Keratinocyte (primary cell): ENCODE measurements around the gene CPLANE2. TPM values are rescaled to one million over a fixed set of nuclear protein-coding genes. Genes with fewer than 3 reads are reported as not detected.

Experiments used
- DNase-seq: peaks from one replicate; pipeline ENCODE4 v3.0.0-alpha.2; 2011; ENCODE audit warnings: low read depth, missing footprints, low spot score
- FAIRE-seq: peaks from 2 replicates; lab custom pipeline; 2011; peaks lifted over from hg19 to GRCh38; lab: Jason Lieb, UNC
- H2AFZ ChIP-seq: 2 replicates; pipeline ENCODE4 v1.6.0; 2012; ENCODE audit warnings: low read length, control low read depth, inconsistent platforms; ENCODE audit not compliant: control insufficient read depth
- H3K27ac ChIP-seq: 2 replicates; pipeline ENCODE4 v1.5.1; 2011; ENCODE audit warnings: low read length; ENCODE audit not compliant: control insufficient read depth, insufficient read depth
- H3K27me3 ChIP-seq: 3 replicates; pipeline ENCODE4 v1.6.0; 2011; ENCODE audit warnings: low read length; ENCODE audit not compliant: control insufficient read depth, insufficient read depth; ENCODE audit errors: extremely low read depth
- H3K36me3 ChIP-seq, 2 experiments: 2 replicates in 1 of 2; 3 replicates in 1 of 2; pipeline ENCODE4 v1.5.1; 2011; ENCODE audit warnings: low read length in 2 of 2, mild to moderate bottlenecking in 1 of 2; ENCODE audit not compliant: control insufficient read depth in 2 of 2, insufficient read depth in 2 of 2; ENCODE audit errors: extremely low read depth in 1 of 2
- H3K4me1 ChIP-seq: 3 replicates; pipeline ENCODE4 v1.5.1; 2011; ENCODE audit warnings: low read length; ENCODE audit not compliant: control insufficient read depth, insufficient read depth; ENCODE audit errors: extremely low read depth
- H3K4me2 ChIP-seq: 3 replicates; pipeline ENCODE4 v1.6.0; 2011; ENCODE audit warnings: low read depth, low read length; ENCODE audit not compliant: control insufficient read depth, insufficient read depth; ENCODE audit errors: extremely low read depth
- H3K4me3 ChIP-seq, 3 experiments: fragments of 200-600 bp in 1 of 3; sonication (generic) in 1 of 3; 2 replicates in 2 of 3; 3 replicates in 1 of 3; pipeline ENCODE4 v1.5.1; 2011 to 2016; ENCODE audit warnings: low read length in 3 of 3, mild to moderate bottlenecking in 3 of 3, control low read depth in 2 of 3, inconsistent platforms in 1 of 3, low read depth in 1 of 3, mixed read lengths in 1 of 3, mixed run types in 1 of 3, moderate library complexity in 1 of 3; ENCODE audit not compliant: control insufficient read depth in 2 of 3, insufficient read depth in 2 of 3; ENCODE audit errors: extremely low read depth in 1 of 3
- H3K79me2 ChIP-seq: 2 replicates; pipeline ENCODE4 v1.6.0; 2012; ENCODE audit warnings: low read length; ENCODE audit not compliant: control insufficient read depth, insufficient read depth
- H3K9ac ChIP-seq: 3 replicates; pipeline ENCODE4 v1.6.0; 2011; ENCODE audit warnings: low read length; ENCODE audit not compliant: control insufficient read depth, insufficient read depth; ENCODE audit errors: extremely low read depth
- H3K9me1 ChIP-seq: 3 replicates; pipeline ENCODE4 v1.6.0; 2011; ENCODE audit warnings: low read length; ENCODE audit not compliant: control insufficient read depth, insufficient read depth; ENCODE audit errors: extremely low read depth
- H3K9me3 ChIP-seq: 2 replicates; pipeline ENCODE4 v1.5.1; 2012; ENCODE audit warnings: low read depth, low read length; ENCODE audit not compliant: control insufficient read depth
- H4K20me1 ChIP-seq: 3 replicates; pipeline ENCODE4 v1.6.0; 2011; ENCODE audit warnings: low read length; ENCODE audit not compliant: control insufficient read depth, insufficient read depth; ENCODE audit errors: extremely low read depth
- EZH2 ChIP-seq: IDR thresholded peaks from one replicate; pipeline ENCODE4 v1.6.1; 2012; ENCODE audit warnings: inconsistent platforms, mild to moderate bottlenecking, low read length, moderate library complexity
- dilution Hi-C: fragments of 300-500 bp; cut with MboI; formaldehyde crosslinking; loops from one replicate; pipeline ENCODE4 v1.7.0; 2020; ENCODE audit warnings: low sequenced_read_pairs; ENCODE audit not compliant: extremely low pct_ligation_motif_present
- polyA plus RNA-seq, 5 experiments: library from polyadenylated mRNA; depleted of rRNA in 3 of 5; stranded (reverse) in 3 of 5; stranded (forward) in 1 of 5; unstranded in 1 of 5; fragments of >200 nt; gene quantifications; 1 replicate in 1 of 5; 2 replicates in 3 of 5; 3 replicates in 1 of 5; pipeline versions ENCODE4 v1.2.1 to v1.2.3, GENCODE V29; 2011 to 2012; ENCODE audit warnings: missing spikeins in 2 of 5, low read depth in 1 of 5, low replicate concordance in 1 of 5
- TF ChIP-seq, protein P1 (sequence below), 3 experiments: IDR thresholded peaks in 1 of 3; conservative IDR thresholded peaks in 1 of 3; optimal IDR thresholded peaks in 1 of 3; 2 replicates in 2 of 3; 3 replicates in 1 of 3; pipeline versions ENCODE3 to v1.5.1; 2011; ENCODE audit warnings: low read length in 3 of 3, mild to moderate bottlenecking in 3 of 3, moderate library complexity in 2 of 3, control low read depth in 1 of 3, inconsistent platforms in 1 of 3; ENCODE audit not compliant: insufficient read depth in 2 of 3; ENCODE audit errors: extremely low read depth in 1 of 3

CPLANE2 gene
- polyA plus RNA-seq, 1 donor (not counting 4 experiments of a cell fraction or from before 2014, with no cell fraction given): 2.5 TPM

DNA sequence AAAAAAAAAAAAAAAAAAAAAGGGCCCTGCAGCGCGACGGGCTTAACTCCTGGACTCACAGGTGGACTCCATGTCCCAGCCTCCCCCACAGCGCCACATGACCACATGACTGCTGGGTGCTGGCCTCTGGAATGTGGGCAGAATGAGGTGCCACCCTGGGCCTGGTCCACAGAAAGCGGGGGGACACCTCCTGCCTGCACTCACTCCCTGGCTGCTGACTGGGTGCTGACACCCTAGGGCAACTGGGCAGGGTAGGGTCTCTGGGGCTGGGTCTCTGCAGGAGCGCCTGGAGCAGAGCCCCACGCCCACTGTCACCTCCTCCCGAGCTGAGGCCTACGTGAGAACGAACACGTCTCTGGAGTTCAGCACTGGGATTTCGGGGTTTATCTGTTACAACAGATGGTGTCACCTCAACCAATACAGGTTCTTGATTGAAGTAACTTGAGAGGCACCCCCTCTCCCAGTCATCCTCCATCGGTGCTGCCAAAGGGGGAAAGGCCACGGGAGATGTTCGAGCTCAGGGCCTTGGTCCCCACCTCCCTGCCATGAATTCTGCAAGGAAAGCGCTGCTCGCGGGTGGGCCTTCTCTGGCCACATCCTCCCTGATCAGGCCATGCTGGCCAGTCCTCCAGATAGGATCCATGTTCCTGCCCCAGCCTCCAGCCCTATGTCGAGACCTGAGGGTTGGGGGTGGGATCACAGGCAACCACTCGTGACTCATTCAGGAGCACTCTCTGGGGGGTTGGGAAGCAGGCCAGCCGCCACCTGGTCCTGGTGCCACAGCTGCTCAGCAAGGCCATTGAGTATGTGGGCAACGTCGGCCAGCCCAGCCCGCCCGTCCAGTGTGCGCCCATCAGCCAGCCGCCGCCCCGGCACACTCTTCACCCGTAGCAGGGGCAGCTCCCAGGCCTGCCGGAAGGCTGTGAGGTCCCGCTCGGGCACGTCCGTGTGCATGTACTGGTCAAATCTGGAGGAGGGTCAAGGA, 5.4 kb downstream of the CPLANE2 start:
- H3K4me2 ChIP-seq: no peak overlapping the region
- FAIRE-seq: no peak
- H3K27ac ChIP-seq: no peak overlapping the region
- H3K9me3 ChIP-seq: no peaks in the 10 kb centered on the region
- peaks cover 15% of the 10 kb centered on the region for H3K4me1 ChIP-seq
- peaks cover 13% of the 10 kb centered on the region for H3K27me3 ChIP-seq
- no peak overlapping the region for H2AFZ ChIP-seq
- DNase-seq: no peak
- no peaks in the 10 kb centered on the region for H4K20me1 ChIP-seq
- no peak overlapping the region for H3K4me3 ChIP-seq
- H3K79me2 ChIP-seq: no peaks in the 10 kb centered on the region
- TF ChIP-seq, protein P1, sequence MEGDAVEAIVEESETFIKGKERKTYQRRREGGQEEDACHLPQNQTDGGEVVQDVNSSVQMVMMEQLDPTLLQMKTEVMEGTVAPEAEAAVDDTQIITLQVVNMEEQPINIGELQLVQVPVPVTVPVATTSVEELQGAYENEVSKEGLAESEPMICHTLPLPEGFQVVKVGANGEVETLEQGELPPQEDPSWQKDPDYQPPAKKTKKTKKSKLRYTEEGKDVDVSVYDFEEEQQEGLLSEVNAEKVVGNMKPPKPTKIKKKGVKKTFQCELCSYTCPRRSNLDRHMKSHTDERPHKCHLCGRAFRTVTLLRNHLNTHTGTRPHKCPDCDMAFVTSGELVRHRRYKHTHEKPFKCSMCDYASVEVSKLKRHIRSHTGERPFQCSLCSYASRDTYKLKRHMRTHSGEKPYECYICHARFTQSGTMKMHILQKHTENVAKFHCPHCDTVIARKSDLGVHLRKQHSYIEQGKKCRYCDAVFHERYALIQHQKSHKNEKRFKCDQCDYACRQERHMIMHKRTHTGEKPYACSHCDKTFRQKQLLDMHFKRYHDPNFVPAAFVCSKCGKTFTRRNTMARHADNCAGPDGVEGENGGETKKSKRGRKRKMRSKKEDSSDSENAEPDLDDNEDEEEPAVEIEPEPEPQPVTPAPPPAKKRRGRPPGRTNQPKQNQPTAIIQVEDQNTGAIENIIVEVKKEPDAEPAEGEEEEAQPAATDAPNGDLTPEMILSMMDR (optimal IDR thresholded peaks at IDR 0.05 in 1 of 3, IDR thresholded peaks at IDR 0.05 in 1 of 3, conservative IDR thresholded peaks at IDR 0.05 in 1 of 3; ENCODE audit: extremely low read depth in 1 of 3, insufficient read depth in 2 of 3, low read length in 3 of 3): no peak
- TF ChIP-seq EZH2: no peak
- H3K9ac ChIP-seq: no peak overlapping the region
- no peaks in the 10 kb centered on the region for H3K9me1 ChIP-seq
- H3K36me3 ChIP-seq: peaks cover 0 to 2% of the 10 kb centered on the region in 2 experiments
- dilution Hi-C loops: no loop called here

DNA sequence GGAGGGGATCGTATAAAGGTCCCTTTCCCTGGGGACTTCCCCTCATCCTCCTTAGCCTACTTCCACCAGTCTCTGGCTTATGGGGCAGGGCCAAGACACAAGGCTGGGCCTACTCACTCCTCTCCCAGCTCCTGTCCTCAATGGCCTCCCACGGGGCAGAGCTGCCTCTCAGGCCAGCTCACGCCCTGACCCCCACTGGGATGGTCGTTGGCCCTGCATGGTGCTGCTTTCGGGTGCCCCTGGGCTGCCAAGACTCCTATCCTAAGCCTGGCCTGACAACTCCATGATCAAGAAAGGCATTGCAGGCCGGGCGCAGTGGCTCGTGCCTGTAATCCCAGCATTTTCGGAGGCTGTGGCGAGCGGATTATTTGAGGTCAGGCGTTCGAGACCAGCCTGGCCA, 6.2 kb downstream of the CPLANE2 start:
- H3K36me3 ChIP-seq: peaks cover 0 to 2% of the 10 kb centered on the region in 2 experiments
- no peaks in the 10 kb centered on the region for H3K9me1 ChIP-seq
- H3K4me2 ChIP-seq: no peak overlapping the region
- FAIRE-seq (no peak), DNase-seq (no peak)
- no peaks in the 10 kb centered on the region for H3K9me3 ChIP-seq
- H3K27ac ChIP-seq: no peak overlapping the region
- no peaks in the 10 kb centered on the region for H4K20me1 ChIP-seq
- no peak overlapping the region for H3K9ac ChIP-seq
- H2AFZ ChIP-seq: no peak overlapping the region
- no peaks in the 10 kb centered on the region for H3K79me2 ChIP-seq
- peaks cover 7% of the 10 kb centered on the region for H3K4me1 ChIP-seq
- no peak overlapping the region for H3K4me3 ChIP-seq
- TF ChIP-seq, protein P1 (optimal IDR thresholded peaks at IDR 0.05 in 1 of 3, IDR thresholded peaks at IDR 0.05 in 1 of 3, conservative IDR thresholded peaks at IDR 0.05 in 1 of 3; ENCODE audit: extremely low read depth in 1 of 3, insufficient read depth in 2 of 3, low read length in 3 of 3): no peak
- no peak for TF ChIP-seq EZH2
- dilution Hi-C loops: no loop called here
- peaks cover 21% of the 10 kb centered on the region for H3K27me3 ChIP-seq
